IPS-18c (cell line): ENCODE measurements around the gene PPBP.
"Not testable (repeated sequence)": the region's sequence is repeated elsewhere in the genome, so short reads cannot be mapped to it uniquely, and the experiment has no call there.

Experiments
- H3K4me3 ChIP-seq: 2 replicates; pipeline ENCODE4 v1.7.0; 2013; ENCODE audit warnings: low read depth, mild to moderate bottlenecking, low read length, moderate library complexity; ENCODE audit not compliant: insufficient read depth
- H3K9me3 ChIP-seq: one replicate; pipeline ENCODE4 v1.6.1; 2013; ENCODE audit warnings: mild to moderate bottlenecking, low read length, moderate library complexity; ENCODE audit not compliant: control insufficient read depth, insufficient read depth

The PPBP gene

GRCh38 chr4:74005528-74005927, 17.5 kb upstream of the PPBP start:
- no peak overlapping the region for H3K4me3 ChIP-seq
- no peaks in the 10 kb centered on the region for H3K9me3 ChIP-seq

GRCh38 chr4:74004668-74005067, 16.7 kb upstream of the PPBP start:
- Histone ChIP-seq H3K9me3 (no peaks in the 10 kb centered on the region), H3K4me3 (no peak overlapping the region)

- Histone ChIP-seq H3K9me3 (no peaks in the 10 kb centered on the region), H3K4me3 (no peak overlapping the region)
Observed at GRCh38 chr4:74000301-74000700, 12.3 kb upstream of the PPBP start.

- peak within 1 kb of the TSS; percentile 54 for H3K4me3 ChIP-seq
Observed at GRCh38 chr4:73998040-73999011, 10.3 kb upstream of the PPBP start, which contains the start of gene CXCL5. TSS of gene CXCL5 (minus strand) at chr4:73998677. CDS start at chr4:73998581, 96 bp downstream.

GRCh38 chr4:73992050-73992449, 4.1 kb upstream of the PPBP start:
- Histone ChIP-seq H3K4me3 (no peak overlapping the region), H3K9me3 (no peaks in the 10 kb centered on the region)

More at GRCh38 chr4:73998040-73999011, 10.3 kb upstream of the PPBP start, which contains the start of gene CXCL5:
- H3K9me3 ChIP-seq: no peaks in the 10 kb centered on the region

- H3K4me3 ChIP-seq: no peak overlapping the region
- no peaks in the 10 kb centered on the region for H3K9me3 ChIP-seq
Observed at GRCh38 chr4:73991742-73992000, 3.7 kb upstream of the PPBP start.

GRCh38 chr4:73990988-73991741, 3.2 kb upstream of the PPBP start:
- no peaks in the 10 kb centered on the region for H3K9me3 ChIP-seq

GRCh38 chr4:73989928-73990327, 1.9 kb upstream of the PPBP start:
- Histone ChIP-seq H3K9me3 (no peaks in the 10 kb centered on the region), H3K4me3 (no peak overlapping the region)

More at GRCh38 chr4:73990988-73991741, 3.2 kb upstream of the PPBP start:
- no peak overlapping the region for H3K4me3 ChIP-seq

GRCh38 chr4:73989031-73989430, 1.0 kb upstream of the PPBP start:
- no peak overlapping the region for H3K4me3 ChIP-seq

GRCh38 chr4:73985528-73985852, 2.5 kb downstream of the PPBP start:
- Histone ChIP-seq H3K9me3 (no peaks in the 10 kb centered on the region), H3K4me3 (no peak overlapping the region)

More at GRCh38 chr4:73989031-73989430, 1.0 kb upstream of the PPBP start:
- H3K9me3 ChIP-seq: no peaks in the 10 kb centered on the region

GRCh38 chr4:73984736-73985527, 3.1 kb downstream of the PPBP start:
- Histone ChIP-seq H3K9me3 (no peaks in the 10 kb centered on the region), H3K4me3 (no peak overlapping the region)

- H3K4me3 ChIP-seq, H3K9me3 ChIP-seq: not testable (repeated sequence)
Observed at GRCh38 chr4:73981175-73981574, 6.8 kb downstream of the PPBP start.

- H3K9me3 ChIP-seq: no peaks in the 10 kb centered on the region
- H3K4me3 ChIP-seq: no peak overlapping the region
Observed at GRCh38 chr4:73979407-73979957, 8.5 kb downstream of the PPBP start.

GRCh38 chr4:73978886-73979285, 9.1 kb downstream of the PPBP start:
- Histone ChIP-seq H3K4me3 (no peak overlapping the region), H3K9me3 (no peaks in the 10 kb centered on the region)

GRCh38 chr4:73976716-73977115, 11.3 kb downstream of the PPBP start:
- no peaks in the 10 kb centered on the region for H3K9me3 ChIP-seq
- no peak overlapping the region for H3K4me3 ChIP-seq

GRCh38 chr4:73976217-73976616, 11.8 kb downstream of the PPBP start:
- Histone ChIP-seq H3K9me3 (no peaks in the 10 kb centered on the region), H3K4me3 (no peak overlapping the region)

GRCh38 chr4:73974352-73974751, 13.6 kb downstream of the PPBP start:
- H3K4me3 ChIP-seq: no peak overlapping the region

More at GRCh38 chr4:73974352-73974751, 13.6 kb downstream of the PPBP start:
- H3K9me3 ChIP-seq: no peaks in the 10 kb centered on the region
